ENCODE measurements around the gene ITSN1.
"Not testable (repeated sequence)": the region's sequence is repeated elsewhere in the genome, so short reads cannot be mapped to it uniquely, and the experiment has no call there.

Gene ITSN1

DNA sequence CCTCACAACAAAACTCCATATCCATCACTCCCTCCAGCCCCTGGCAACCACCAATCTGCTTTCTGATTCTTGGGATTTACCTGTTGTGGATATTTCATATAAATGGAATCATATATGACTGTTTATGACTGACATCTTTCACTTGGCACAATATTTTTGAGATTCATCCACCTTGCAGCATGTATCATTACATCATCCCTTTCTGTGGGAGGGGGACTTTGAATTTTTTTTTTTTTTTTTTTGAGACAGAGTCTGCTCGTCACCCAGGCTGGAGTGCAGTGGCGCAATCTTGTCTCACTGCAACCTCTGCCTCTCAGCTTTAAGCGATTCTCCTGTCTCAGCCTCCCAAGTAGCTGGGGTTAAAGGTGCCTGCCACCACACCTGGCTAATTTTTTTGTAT lies 128.2 kb downstream of the ITSN1 start:
- no peak for DNase-seq (ENCODE audit: low read depth)

DNA sequence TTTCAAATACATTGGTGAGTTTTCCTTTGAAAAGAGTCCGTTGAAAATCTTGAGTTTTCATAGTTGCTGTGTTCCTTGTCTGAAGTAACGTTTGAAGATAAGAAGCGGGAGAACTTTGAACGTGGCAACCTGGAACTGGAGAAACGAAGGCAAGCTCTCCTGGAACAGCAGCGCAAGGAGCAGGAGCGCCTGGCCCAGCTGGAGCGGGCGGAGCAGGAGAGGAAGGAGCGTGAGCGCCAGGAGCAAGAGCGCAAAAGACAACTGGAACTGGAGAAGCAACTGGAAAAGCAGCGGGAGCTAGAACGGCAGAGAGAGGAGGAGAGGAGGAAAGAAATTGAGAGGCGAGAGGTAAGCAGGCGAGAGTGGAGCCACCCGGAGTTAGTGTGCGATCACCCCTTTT lies 129.7 kb downstream of the ITSN1 start:
- no peak for DNase-seq (ENCODE audit: low read depth)

DNA sequence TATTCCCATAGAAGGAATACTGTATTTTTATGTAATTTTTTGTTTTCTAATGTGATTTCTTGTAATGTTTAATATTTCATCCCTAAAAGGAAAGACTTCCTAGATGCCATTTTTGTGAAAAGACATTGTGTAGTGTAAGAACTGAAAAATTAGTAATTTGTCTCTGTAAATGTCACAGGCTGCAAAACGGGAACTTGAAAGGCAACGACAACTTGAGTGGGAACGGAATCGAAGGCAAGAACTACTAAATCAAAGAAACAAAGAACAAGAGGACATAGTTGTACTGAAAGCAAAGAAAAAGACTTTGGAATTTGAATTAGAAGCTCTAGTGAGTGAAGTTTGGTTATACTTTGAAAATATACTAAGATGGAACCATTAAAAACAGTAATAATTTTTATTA lies 132.2 kb downstream of the ITSN1 start:
- DNase-seq (ENCODE audit: low read depth) = no peak

- no peak for DNase-seq (ENCODE audit: low read depth)
Observed at GRCh38 chr21:33775100-33775828, 133.0 kb downstream of the ITSN1 start.

- DNase-seq (ENCODE audit: low read depth) = no peak
Observed at GRCh38 chr21:33780631-33781030, 138.3 kb downstream of the ITSN1 start.

- DNase-seq (ENCODE audit: low read depth) = no peak
Observed at GRCh38 chr21:33781121-33781520, 138.8 kb downstream of the ITSN1 start.

DNA sequence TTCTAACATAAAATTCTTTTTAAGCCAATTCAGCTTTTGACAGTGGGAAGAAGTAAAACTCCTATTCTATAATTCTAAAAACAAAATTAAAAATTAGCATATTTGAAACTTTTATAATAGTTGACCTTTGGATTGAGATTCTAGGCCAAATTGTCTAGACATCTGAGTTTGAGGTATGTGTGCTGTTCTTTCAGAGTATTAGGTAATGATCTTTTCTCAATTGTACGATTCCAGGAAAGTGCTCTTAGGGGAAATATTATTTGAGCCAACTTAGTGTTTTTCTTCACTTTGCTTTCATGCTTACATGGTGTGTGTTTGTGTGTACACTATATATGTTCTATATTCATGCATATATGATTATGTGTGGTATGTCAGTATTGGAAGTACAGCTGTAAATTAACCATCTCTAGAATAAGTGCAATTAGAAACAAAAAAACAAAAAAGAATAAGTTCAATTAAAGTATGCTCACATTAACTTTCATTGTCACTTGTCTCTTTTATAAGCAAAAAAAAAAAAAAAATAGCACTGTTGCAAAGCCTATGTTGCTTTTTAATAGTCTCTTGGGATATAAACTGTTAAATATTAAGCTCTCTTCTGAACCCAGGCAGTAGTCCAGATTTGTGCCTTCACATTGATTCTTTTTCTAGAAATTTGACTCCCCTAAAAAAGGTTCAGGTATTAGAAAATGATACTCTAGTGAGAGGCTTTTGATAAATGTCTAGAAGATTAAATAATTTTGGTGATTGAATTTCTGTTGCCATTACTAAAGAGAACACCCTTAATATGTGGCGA lies 141.1 kb downstream of the ITSN1 start:
- no peak for DNase-seq (ENCODE audit: low read depth)

GRCh38 chr21:33787431-33787830 lies 145.1 kb downstream of the ITSN1 start:
- no peak for DNase-seq (ENCODE audit: low read depth)

DNA sequence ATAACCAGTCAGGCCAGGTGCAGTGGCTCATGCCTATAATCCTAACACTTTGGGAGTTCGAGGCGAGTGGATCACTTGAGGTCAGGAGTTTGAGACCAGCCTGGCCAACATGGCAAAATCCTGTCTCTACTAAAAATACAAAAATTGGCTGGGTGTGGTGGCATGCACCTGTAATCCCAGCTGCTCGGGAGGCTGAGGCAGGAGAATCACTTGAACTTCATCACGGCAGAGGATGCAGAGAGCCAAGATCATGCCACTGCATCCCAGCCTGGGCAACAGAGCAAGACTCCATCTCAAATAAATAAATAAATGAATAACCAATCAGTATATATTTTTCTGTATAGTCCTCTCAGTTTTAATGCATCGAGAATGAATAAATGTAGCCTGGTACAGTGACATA lies 146.1 kb downstream of the ITSN1 start:
- not testable (repeated sequence) for DNase-seq (ENCODE audit: low read depth)

DNA sequence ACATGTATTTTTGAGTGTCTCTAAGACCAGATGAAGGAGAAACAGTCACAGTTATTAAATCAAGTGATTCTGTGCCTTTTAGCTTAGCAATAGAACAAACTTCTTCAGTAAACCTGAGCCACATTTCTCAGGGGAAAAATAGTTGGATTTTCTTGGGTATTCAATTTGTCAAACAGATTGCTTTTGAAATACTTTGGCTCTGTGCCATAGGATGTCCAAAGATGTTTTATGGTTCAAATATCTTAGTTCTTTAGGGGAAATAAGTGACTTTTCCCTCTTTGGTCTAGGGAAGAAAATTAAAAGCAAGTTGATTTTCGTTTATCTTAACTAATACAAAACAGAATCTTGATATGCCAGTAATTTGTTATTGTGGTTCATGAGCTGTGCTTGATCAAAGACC lies 147.4 kb downstream of the ITSN1 start:
- DNase-seq (ENCODE audit: low read depth) = no peak

DNA sequence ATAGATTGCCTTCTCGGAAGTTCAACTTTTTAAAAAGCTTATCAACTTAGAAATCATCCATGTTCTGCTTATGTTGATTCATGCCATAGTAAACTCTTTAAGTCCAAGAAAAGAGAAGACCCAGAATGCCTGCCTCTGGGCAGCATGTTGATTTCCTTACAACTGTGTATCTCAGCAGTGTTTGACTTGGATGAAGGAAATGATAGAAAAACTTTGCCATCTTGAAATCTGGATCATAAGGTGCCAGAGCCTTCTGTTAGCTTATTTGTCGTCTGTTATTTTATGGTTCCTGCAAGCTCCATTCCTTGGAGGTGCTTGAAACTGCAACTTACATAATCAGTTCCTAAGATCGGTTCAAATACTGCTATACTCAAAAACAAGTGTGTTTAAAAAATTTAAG lies 148.8 kb downstream of the ITSN1 start:
- DNase-seq (ENCODE audit: low read depth) = no peak

DNA sequence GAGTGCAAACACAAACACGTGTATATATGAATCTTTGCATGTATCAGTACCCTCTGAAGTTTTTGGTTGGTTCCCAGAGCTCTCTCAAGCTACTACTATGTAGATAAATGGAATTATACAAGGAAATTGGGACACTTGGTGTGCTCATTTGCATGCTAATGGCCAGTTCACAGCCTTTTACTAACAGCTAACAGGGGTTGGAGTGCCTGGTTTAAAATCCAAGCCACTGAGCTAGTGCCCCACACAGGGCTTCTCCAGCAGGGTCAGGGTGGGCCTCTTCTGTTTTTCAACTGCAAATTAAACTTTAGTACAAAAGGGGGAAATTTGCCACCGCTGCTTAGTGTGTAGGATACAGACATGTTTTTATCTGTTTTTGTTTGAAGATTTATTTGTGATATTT lies 152.3 kb downstream of the ITSN1 start:
- DNase-seq (ENCODE audit: low read depth) = no peak

DNA sequence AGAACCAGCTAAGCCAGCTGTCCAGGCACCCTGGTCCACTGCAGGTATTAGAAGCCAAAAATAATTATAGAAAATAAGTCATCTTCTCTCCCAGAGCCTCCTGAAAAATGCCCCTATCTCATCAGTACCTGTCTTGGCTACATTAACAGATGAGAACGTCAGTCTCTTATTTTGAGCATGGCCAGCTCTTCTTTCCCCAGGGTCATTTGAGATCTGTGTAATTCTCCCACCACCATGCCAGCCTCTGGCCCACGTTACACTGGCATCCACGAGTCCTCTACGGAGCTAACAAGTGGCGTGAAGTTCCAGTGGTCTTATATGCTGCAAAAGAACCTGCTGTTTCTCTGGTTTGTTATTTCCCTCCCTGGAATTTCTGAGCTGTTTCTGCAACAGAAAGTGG lies 155.3 kb downstream of the ITSN1 start:
- DNase-seq (ENCODE audit: low read depth) = no peak

DNA sequence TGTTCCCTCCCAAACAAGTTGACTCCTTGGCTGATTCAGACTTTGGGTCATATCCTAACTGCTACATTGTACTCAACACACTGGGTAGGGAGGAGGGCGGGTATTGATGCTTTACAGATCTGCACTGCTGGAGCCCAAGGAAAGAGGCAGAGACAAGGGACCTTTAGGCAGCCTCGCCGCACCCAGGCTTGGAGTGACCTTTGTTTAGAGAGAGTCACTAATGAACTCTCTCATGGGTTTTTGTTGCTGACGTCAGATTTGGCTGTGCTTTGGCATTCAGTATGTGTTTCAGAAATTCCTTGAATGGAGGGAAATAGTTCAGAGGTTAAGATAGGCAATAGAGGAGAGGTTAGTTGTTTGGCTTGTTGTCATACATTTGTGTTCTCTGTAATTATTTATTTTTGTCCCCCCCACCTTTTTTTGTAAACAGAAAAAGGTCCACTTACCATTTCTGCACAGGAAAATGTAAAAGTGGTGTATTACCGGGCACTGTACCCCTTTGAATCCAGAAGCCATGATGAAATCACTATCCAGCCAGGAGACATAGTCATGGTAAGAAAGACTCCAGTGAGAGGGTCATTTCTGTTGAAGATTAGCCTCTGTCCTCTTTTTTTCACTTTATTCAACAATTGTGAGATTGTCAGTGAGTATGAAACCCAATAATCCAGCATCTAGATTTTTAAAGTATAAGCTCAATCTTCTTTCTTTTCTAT lies 157.2 kb downstream of the ITSN1 start:
- no peak for DNase-seq (ENCODE audit: low read depth)

GRCh38 chr21:33800753-33801423 lies 158.6 kb downstream of the ITSN1 start:
- no peak for DNase-seq (ENCODE audit: low read depth)

DNA sequence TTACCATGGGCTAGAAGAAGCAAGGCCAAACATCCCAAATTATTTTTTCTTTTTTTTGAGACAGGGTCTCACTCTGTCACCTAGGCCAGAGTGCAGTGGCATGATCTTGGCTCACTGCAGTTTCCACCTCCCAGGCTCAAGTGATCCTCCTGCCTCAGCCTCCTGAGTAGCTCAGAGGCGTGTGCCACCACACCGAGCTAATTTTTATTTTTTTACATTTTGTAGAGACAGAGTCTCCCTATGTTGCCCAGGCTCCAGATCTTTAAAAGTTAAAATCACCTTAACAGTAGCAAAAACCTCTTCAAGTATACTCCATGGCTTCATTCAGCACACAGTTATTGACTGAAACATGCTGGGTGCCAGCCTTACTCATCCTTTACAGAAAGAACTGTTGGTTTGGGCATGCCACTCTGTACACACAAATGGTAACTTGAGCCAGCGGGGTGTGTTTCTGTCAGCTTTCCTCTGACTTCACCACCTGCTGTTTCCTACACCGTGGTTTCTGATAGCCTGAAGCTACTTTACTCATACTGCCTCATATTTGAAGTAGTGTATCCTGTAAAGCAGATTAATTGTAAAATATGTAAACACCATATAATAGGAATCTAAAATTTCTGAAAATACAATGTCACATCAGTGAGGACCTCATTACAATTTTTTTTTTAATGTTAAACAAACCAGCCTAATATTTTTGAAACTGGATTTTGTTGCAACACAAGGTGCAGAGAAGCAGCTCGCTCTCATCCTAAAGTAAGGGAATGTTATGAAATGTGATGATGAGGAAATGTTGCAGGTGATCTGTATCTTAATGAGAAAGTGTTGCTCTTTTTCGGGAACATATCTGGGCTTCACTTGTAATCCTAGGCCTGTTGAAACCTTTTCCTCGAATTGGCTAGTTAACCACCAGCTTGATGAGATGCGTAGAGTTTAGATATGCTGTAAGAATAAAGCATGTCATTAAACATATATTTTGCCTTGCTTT lies 159.4 kb downstream of the ITSN1 start:
- peak; percentile 89 for DNase-seq (ENCODE audit: low read depth)

GRCh38 chr21:33802481-33802880 lies 160.2 kb downstream of the ITSN1 start:
- no peak for DNase-seq (ENCODE audit: low read depth)

GRCh38 chr21:33808715-33809367 lies 166.5 kb downstream of the ITSN1 start:
- no peak for DNase-seq (ENCODE audit: low read depth)

GRCh38 chr21:33810766-33811165 lies 168.5 kb downstream of the ITSN1 start:
- DNase-seq (ENCODE audit: low read depth) = no peak

- DNase-seq (ENCODE audit: low read depth) = no peak
Observed at GRCh38 chr21:33811167-33812010, 169.1 kb downstream of the ITSN1 start.

All from ELR (cell line).